HepG2 (cell line): ENCODE results near the gene OBP2B. TPM values are rescaled to one million over a fixed set of nuclear protein-coding genes. Genes with fewer than 3 reads are reported as not detected.

ENCODE experiments used
- BRD4 ChIP-seq: sonication (generic); formaldehyde crosslinking; IDR thresholded peaks from 2 replicates; pipeline ENCODE4 v1.4.0; 2020; ENCODE audit warnings: missing genetic modification reagents
- HNRNPLL ChIP-seq: fragments of 200-400 bp; formaldehyde crosslinking; IDR thresholded peaks from 2 replicates; pipeline ENCODE4 v1.6.1; 2017; ENCODE audit warnings: mild to moderate bottlenecking, low read depth, low read length; ENCODE audit not compliant: poor library complexity, severe bottlenecking
- IRF2 ChIP-seq: IDR thresholded peaks from 2 replicates; pipeline ENCODE4 v1.6.1; 2018; ENCODE audit warnings: missing genetic modification reagents, missing compliant biosample characterization
- PAWR ChIP-seq: sonication (generic); formaldehyde crosslinking; IDR thresholded peaks from 2 replicates; pipeline ENCODE4 v1.4.0; 2020; ENCODE audit warnings: missing genetic modification reagents, mild to moderate bottlenecking, borderline replicate concordance
- ZNF510 ChIP-seq: sonication (generic); formaldehyde crosslinking; IDR thresholded peaks from 2 replicates; pipeline ENCODE4 v1.4.0; 2020; ENCODE audit warnings: low read depth, mild to moderate bottlenecking, missing genetic modification reagents
- ZNF550 ChIP-seq: sonication (generic); formaldehyde crosslinking; IDR thresholded peaks from 2 replicates; pipeline ENCODE4 v1.4.0; 2020; ENCODE audit warnings: mild to moderate bottlenecking, missing genetic modification reagents, borderline replicate concordance
- polyA plus RNA-seq, 8 experiments: library from polyadenylated mRNA; depleted of rRNA in 3 of 8; stranded (reverse) in 7 of 8; unstranded in 1 of 8; fragments of >200 nt; fragmentation: Illumina TruSeq in 4 of 8; extraction: Trizol in 4 of 8; gene quantifications; 2 replicates each; pipeline versions ENCODE4 v1.2.1 to v1.2.3, GENCODE V29; 2011 to 2016; ENCODE audit warnings: low read depth in 4 of 8, missing spikeins in 1 of 8, mixed read lengths in 1 of 8; ENCODE audit not compliant: insufficient read depth in 1 of 8
- total RNA-seq, 5 experiments: library from RNA; depleted of rRNA; stranded (reverse); fragments of >200 nt; fragmentation: Illumina TruSeq; extraction: Trizol; gene quantifications; 2 replicates each; pipeline ENCODE4 v1.2.3, GENCODE V29; 2016; ENCODE audit warnings: low read depth in 1 of 5
- TF ChIP-seq, protein P1 (sequence below): IDR thresholded peaks from 2 replicates; pipeline ENCODE4 v1.6.1; 2012; ENCODE audit warnings: low read depth, low read length, improper control_type of control experiment
- TF ChIP-seq, protein P2 (sequence below): sonication (generic); formaldehyde crosslinking; IDR thresholded peaks from 2 replicates; pipeline ENCODE4 v1.5.0; 2020; ENCODE audit warnings: mild to moderate bottlenecking, missing genetic modification reagents
- TF ChIP-seq, protein P3 (sequence below): sonication (generic); formaldehyde crosslinking; IDR thresholded peaks from 2 replicates; pipeline ENCODE4 v1.5.1; 2020; ENCODE audit warnings: mild to moderate bottlenecking, moderate library complexity, missing genetic modification reagents

The OBP2B gene
- total and polyA plus RNA-seq, 2 of the 13 experiments (the other 11 are each of a cell fraction or from before 2014, with no cell fraction given) = not detected

DNA sequence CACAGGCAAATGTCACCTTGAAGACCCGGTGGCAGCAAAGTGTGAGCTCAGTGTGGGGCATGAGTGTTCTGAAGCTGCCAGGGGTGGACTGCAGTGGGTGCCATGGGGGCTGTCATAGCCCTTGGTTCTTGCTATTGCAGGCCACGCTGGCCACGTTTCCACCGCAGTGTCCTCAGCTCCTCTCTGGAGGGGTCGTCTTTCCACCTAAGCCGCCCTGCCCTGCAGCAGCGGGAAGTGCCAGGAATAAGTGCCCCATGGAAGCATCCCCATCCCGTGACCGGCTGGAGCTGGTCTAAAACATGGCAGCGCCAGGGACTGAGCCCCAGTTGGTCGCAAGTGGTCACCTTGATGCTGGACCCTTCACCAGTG, 6.9 kb downstream of the OBP2B start (continued):
- TF ChIP-seq, protein P1, sequence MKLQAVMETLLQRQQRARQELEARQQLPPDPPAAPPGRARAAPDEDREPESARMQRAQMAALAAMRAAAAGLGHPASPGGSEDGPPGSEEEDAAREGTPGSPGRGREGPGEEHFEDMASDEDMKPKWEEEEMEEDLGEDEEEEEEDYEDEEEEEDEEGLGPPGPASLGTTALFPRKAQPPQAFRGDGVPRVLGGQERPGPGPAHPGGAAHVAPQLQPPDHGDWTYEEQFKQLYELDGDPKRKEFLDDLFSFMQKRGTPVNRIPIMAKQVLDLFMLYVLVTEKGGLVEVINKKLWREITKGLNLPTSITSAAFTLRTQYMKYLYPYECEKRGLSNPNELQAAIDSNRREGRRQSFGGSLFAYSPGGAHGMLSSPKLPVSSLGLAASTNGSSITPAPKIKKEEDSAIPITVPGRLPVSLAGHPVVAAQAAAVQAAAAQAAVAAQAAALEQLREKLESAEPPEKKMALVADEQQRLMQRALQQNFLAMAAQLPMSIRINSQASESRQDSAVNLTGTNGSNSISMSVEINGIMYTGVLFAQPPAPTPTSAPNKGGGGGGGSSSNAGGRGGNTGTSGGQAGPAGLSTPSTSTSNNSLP = no peak
- no peak for TF ChIP-seq IRF2 (CRISPR knock-in tag)
- TF ChIP-seq HNRNPLL = no peak
- no peak for TF ChIP-seq PAWR (CRISPR knock-in tag)
- TF ChIP-seq, protein P2, sequence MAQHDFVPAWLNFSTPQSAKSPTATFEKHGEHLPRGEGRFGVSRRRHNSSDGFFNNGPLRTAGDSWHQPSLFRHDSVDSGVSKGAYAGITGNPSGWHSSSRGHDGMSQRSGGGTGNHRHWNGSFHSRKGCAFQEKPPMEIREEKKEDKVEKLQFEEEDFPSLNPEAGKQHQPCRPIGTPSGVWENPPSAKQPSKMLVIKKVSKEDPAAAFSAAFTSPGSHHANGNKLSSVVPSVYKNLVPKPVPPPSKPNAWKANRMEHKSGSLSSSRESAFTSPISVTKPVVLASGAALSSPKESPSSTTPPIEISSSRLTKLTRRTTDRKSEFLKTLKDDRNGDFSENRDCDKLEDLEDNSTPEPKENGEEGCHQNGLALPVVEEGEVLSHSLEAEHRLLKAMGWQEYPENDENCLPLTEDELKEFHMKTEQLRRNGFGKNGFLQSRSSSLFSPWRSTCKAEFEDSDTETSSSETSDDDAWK (CRISPR knock-in tag) = no peak
- TF ChIP-seq BRD4 = no peak
- TF ChIP-seq ZNF510 (CRISPR knock-in tag) = no peak
- TF ChIP-seq, protein P3, sequence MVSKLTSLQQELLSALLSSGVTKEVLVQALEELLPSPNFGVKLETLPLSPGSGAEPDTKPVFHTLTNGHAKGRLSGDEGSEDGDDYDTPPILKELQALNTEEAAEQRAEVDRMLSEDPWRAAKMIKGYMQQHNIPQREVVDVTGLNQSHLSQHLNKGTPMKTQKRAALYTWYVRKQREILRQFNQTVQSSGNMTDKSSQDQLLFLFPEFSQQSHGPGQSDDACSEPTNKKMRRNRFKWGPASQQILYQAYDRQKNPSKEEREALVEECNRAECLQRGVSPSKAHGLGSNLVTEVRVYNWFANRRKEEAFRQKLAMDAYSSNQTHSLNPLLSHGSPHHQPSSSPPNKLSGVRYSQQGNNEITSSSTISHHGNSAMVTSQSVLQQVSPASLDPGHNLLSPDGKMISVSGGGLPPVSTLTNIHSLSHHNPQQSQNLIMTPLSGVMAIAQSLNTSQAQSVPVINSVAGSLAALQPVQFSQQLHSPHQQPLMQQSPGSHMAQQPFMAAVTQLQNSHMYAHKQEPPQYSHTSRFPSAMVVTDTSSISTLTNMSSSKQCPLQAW (CRISPR knock-in tag) = no peak
- TF ChIP-seq ZNF550 = no peak
- TF ChIP-seq, all 625 proteins: peak for 0
